ENCODE results near the gene GPR146.

The GPR146 gene

DNA sequence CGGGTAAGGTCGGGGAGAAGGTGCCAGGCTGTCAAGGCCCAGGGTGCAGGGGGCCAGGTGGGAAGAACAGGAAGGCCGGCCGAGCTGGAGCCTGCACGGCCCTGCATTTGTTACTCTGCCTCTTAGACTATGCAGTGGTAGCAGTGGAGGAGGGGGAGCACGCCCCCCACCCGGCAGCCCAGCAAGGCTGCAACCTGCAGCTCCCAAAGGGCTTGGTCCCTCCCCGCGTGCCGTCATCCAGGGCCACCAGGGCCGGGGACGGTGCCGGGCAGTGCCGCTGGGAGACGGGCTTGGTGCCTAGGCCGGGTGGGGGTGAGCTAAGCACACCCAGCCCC lies 36.5 kb downstream of the GPR146 start:
- TF ChIP-seq CTCF (IDR thresholded peaks at IDR 0.05; ENCODE audit: extremely low read depth, insufficient read depth, missing control alignments) = no peak
- in situ Hi-C loops (cut with MboI; ENCODE audit: low pct_unique_long_range_greater_than_20kb, low sequenced_read_pairs, unreplicated experiment) = loop anchor here (10.0 kb wide), 1 partner anchor 54 kb away; a partner anchor contains a TSS

DNA sequence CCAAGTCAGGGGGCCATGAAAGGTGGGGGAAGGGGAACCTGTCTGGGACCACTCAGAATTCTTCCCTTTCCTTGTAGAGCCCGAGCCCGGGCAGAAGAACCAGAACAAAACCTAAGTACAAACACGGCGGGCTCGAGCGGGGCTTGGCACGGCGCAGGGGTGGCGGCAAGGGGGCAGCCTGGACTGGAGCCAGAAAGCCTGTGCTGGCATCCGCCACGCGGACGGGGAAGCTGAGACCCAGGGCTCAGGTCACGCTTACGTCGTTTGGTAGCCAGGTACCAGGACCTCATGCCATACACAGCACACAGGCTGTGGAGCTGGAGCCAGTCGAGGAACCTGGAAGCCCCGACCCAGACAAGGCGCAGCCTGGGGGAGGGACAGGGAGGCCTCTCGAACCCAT lies 37.0 kb downstream of the GPR146 start:
- in situ Hi-C loops (cut with MboI; ENCODE audit: low pct_unique_long_range_greater_than_20kb, low sequenced_read_pairs, unreplicated experiment) = loop anchor here (10.0 kb wide), 1 partner anchor 53 kb away; a partner anchor contains a TSS
- no peak for DNase-seq (ENCODE audit: low spot score)
- TF ChIP-seq CTCF (IDR thresholded peaks at IDR 0.05; ENCODE audit: extremely low read depth, insufficient read depth, missing control alignments) = no peak

More for the DNA sequence above, 36.5 kb downstream of the GPR146 start:
- no peak for DNase-seq (ENCODE audit: low spot score)

DNA sequence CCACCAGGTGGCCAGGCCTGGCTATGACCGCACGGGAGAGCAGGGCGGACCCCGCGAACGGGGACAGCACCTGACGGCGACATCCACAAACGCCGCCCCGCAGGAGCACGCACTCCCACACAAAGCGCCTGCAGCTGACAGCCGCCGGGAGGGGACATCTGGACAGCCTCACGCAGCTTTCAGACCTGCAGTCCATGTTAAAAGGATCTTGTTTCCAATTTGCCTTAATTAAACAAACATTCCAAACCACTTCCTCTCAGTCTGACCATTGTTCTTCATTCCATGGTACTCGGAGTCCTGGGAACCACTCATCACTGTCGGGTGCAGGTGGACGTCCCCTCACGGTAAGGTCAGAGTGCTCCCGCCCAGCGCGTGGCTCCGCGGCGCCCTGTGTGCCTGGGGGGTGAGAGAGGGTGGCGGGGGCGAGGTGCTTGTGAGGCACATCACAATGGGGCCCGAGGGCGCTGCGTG lies 37.6 kb downstream of the GPR146 start:
- in situ Hi-C loops (cut with MboI; ENCODE audit: low pct_unique_long_range_greater_than_20kb, low sequenced_read_pairs, unreplicated experiment) = loop anchor here (10.0 kb wide), 1 partner anchor 53 kb away; a partner anchor contains a TSS
- no peak for DNase-seq (ENCODE audit: low spot score)
- TF ChIP-seq CTCF (IDR thresholded peaks at IDR 0.05; ENCODE audit: extremely low read depth, insufficient read depth, missing control alignments) = no peak

GRCh38 chr7:1083729-1084657 lies 39.6 kb downstream of the GPR146 start:
- TF ChIP-seq CTCF (IDR thresholded peaks at IDR 0.05; ENCODE audit: extremely low read depth, insufficient read depth, missing control alignments) = no peak
- in situ Hi-C loops (cut with MboI; ENCODE audit: low pct_unique_long_range_greater_than_20kb, low sequenced_read_pairs, unreplicated experiment) = loop anchor here (10.0 kb wide), 1 partner anchor 51 kb away; a partner anchor contains a TSS
- DNase-seq (ENCODE audit: low spot score) = no peak

GRCh38 chr7:1085266-1085665 lies 40.9 kb downstream of the GPR146 start:
- no peak for TF ChIP-seq CTCF (IDR thresholded peaks at IDR 0.05; ENCODE audit: extremely low read depth, insufficient read depth, missing control alignments)
- no peak for DNase-seq (ENCODE audit: low spot score)
- in situ Hi-C loops (cut with MboI; ENCODE audit: low pct_unique_long_range_greater_than_20kb, low sequenced_read_pairs, unreplicated experiment) = loop anchor here (10.0 kb wide), 1 partner anchor 50 kb away; a partner anchor contains a TSS

DNA sequence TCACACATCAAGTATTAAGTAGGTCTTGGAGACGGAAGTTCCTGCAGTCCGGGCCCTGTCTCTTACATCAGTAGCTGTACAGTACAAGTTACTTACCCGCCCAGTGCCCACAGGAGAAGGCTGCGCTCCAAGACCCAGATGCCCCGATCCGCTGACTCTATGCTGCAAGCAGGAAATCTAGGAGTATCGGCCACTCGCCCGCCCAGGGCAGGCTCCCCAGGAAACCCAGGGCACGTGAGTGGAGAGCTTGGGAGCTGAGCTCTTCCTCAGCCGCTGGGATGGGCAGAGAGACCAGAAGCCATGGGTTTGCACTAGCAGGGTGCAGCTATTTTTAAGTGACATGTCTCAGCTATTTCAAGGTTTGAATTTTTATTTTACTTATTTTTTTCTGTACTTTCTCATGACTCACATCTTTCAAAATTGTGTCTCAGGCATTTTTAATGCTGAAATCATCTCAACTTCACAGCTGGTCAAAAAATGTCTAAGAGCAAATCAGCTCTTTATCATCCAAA lies 41.6 kb downstream of the GPR146 start:
- peak; percentile 1 for TF ChIP-seq CTCF (IDR thresholded peaks at IDR 0.05; ENCODE audit: extremely low read depth, insufficient read depth, missing control alignments)
- in situ Hi-C loops (cut with MboI; ENCODE audit: low pct_unique_long_range_greater_than_20kb, low sequenced_read_pairs, unreplicated experiment) = loop anchor here (10.0 kb wide), 1 partner anchor 49 kb away; a partner anchor contains a TSS
- DNase-seq (ENCODE audit: low spot score) = no peak

Data from GM13977 (cell line).